Hematopoietic multipotent progenitor cell treated with erythropoietin and hydrocortisone succinate and interleukin-3 and kit ligand, for 4 days (in vitro differentiated cells): ENCODE measurements around the gene C3orf80.
"Not testable (repeated sequence)": the region's sequence is repeated elsewhere in the genome, so short reads cannot be mapped to it uniquely, and the experiment has no call there.

Source experiments
- DNase-seq: peaks from one replicate; pipeline ENCODE4 v3.0.0-alpha.2; 2015

C3orf80 gene

DNA sequence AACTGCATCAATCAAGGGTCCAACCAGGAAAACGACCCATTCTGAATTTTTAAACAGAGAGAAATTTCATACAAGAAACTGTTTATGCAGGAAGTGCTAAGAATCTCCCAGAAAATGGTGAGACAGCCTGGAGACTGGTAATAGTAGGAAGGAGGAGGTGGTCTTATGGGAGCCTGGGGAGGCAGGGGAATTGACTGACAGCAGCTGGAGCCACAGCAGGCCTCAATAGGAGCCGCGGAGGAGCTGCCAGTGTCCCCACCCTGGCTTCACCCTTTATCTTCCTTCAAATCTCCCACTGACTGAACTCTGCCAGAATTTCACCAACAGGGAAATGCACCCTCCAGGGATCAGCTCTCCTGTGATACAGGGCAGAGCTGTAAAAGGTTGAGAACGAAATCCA, 7.5 kb upstream of the C3orf80 start:
- DNase-seq, result no peak

DNA sequence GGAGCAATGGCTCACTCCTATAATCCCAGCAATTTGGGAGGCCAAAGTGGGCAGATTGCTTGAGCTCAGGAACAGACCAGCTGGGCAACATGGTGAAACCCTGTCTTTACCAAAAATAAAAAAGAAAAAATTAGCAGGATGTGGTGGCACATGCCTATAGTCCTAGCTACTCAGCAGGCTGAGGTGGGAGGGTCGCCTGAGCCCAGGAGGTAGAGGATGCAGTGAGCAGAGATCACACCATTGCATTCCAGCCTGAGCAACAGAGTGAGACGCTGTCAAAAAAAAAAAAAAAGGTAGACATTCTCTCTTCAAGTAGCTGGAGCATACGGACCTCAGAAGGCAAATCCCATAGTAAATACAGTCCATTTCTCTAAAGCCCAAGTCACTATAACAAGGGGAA, 7.1 kb upstream of the C3orf80 start:
- DNase-seq, result no peak

- DNase-seq, result no peak
These were observed 5.2 kb upstream of the C3orf80 start for GRCh38 chr3:160220038-160220437.

DNA sequence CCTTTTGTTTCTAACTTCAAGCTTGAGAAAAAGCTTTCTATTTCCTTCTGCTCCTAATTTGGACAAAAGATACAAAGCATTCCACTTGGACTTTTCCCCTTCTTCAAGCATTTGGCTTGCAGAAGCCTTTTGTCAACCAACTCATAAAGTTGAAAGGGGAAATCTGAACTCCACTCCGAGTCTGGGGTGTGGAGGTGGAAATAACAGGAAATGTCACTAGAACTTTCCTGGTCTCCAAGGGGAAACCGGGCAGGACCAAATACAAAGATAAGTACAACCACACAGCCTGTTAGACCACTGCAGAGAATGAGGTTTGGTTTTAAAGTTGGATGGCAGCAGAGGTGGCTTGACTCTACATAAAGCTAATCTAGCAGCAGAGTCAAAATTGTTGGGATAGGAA, 4.2 kb upstream of the C3orf80 start:
- DNase-seq, result no peak

DNA sequence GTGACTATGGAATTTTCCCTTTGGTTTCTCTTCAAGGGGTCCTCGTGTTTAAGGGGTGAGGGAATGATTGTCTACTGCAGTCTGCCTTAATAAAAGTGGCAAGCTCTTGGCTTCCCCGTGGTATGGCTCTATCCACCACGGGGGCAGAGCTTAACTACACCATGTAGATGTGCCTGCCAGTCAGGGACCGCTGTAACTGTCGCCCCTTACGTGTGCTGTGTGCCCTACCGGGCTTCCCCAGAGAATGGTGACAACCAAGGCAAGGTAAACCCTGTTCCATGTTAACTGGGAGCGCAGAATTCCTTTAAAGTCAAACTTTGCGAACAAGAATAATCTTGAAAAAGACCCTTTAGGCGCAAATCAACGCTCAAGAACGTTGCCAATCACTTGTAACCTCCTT, 966 bp upstream of the C3orf80 start:
- DNase-seq, result peak; percentile 77

DNA sequence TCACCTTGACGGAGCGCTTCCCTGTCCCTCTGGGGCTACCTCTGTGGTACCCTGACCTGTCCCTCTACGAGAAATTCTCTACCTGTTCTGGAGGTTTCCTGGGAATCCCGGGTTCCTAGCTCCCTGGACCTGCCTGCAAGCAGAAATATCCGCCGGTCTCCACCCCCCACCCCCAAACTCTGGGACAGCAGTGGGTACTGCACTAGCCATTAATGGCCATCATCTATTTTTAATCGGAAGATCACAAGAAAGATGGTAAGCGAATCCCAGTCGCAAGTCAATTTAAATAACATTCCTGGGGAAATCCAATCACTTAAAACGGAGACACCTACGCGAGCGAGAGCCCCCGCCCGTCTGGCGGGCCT, 429 bp upstream of the C3orf80 start:
- no peak for DNase-seq

- peak; percentile 82 for DNase-seq
These were observed 1.0 kb downstream of the C3orf80 start for GRCh38 chr3:160226026-160226907.

DNA sequence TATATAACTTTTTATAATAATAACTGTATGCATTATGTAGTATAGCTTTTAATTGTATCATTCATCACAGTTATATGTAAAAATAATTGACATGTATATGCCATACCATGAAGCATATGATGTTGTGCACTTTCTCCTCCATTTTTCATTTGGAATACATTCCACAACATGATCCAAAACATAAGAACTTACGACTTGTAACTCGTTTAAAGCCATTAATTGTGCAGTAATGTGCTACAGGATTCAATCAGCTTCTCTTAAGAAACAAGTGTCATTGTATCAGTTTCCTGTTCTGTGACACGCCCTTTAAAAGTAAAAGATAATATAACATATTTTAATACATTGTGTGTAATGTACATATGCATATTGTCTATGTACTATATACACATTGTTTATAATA, 2.2 kb downstream of the C3orf80 start:
- DNase-seq, result peak; percentile 62

GRCh38 chr3:160232014-160232413, 6.8 kb downstream of the C3orf80 start:
- DNase-seq, result no peak

- not testable (repeated sequence) for DNase-seq
These were observed 15.5 kb downstream of the C3orf80 start for GRCh38 chr3:160240719-160241118.

- no peak for DNase-seq
These were observed 20.1 kb downstream of the C3orf80 start for GRCh38 chr3:160245261-160245800.

DNA sequence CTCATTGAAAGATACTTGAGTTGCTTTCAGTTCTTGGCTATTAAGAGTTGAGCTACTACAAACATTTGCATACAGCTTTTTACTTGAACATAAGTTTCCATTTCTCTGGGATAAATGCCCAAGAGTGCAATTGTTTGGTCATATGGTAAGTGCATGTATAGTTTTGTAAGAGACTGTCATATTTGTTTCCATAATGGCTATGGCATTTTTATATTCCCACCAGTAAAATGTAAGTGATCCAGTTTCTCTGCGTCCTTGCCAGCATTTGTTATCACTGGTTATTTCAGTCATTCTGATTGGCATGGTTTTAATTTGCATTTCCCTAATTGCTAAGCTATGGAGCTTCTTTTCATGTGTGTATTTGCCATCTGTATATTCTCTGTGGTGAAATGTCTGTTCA, 22.5 kb downstream of the C3orf80 start:
- no peak for DNase-seq

- DNase-seq, result no peak
These were observed 28.1 kb downstream of the C3orf80 start for GRCh38 chr3:160253298-160253697.

DNA sequence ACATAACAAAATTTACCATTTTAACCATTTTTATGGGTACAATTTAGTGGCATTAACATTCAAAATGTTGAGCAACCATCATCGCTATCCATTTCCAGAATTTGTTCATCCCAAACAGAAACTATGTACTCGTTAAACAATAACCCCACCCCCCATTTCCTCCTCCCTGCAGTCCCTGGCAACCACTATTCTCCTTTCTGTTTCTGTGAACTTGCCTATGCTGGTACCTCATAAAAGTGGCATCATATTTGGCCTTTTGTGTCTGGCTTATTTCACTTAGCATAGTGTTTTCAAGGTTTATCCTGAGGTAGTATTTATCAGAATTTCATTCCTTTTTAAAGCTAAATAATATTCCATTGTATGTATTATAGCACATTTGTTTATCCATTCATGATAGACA, 32.4 kb downstream of the C3orf80 start:
- DNase-seq, result no peak

- DNase-seq, result no peak
These were observed 34.4 kb downstream of the C3orf80 start for GRCh38 chr3:160259589-160259988.

DNA sequence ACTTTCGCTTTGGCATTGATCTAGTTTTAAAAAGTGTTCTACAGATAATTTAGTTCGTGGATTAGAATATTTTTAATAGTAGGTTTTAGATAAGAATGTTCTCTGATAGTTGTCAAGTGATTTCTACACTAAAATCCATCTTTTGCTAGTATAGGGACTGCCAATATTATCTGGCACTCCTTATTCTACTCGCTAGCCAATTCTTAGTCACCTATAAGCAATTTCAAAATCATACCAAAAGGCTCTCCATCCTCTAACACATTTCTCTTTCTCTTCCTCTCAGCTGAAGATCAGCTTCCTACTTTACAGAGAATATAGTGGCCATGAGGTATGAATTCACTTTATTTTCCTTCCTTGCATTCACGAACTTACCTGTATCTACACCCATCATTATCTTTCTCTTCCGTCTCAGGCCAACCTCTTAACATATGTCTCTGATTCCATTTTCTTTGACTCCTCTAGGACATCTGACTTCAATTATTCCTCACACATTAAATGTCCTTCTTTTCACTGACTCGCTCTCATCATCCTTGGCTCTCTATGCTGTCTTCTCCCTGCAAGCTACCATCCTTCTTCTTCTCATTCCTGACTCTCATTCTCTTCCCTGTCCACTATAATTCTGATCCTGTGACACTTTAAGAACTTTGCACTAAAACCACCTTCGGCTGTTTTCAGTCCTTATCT, 35.5 kb downstream of the C3orf80 start:
- no peak for DNase-seq

GRCh38 chr3:160265088-160265487, 39.9 kb downstream of the C3orf80 start:
- no peak for DNase-seq
